Stimulated activated CD8-positive, alpha-beta memory T cell treated with anti-CD3 and anti-CD28 coated beads, Interleukin-12 subunit alpha, Interleukin-12 subunit beta, amount 100 ng/mL, for 4 hours (primary cell): Measurements from ENCODE around the gene ALLC.
"Not testable (repeated sequence)": the region's sequence is repeated elsewhere in the genome, so short reads cannot be mapped to it uniquely, and the experiment has no call there.

ENCODE experiments used
- DNase-seq: peaks from one replicate; pipeline ENCODE4 v3.0.0-alpha.2; 2020; ENCODE audit warnings: low read depth

Gene ALLC

DNA sequence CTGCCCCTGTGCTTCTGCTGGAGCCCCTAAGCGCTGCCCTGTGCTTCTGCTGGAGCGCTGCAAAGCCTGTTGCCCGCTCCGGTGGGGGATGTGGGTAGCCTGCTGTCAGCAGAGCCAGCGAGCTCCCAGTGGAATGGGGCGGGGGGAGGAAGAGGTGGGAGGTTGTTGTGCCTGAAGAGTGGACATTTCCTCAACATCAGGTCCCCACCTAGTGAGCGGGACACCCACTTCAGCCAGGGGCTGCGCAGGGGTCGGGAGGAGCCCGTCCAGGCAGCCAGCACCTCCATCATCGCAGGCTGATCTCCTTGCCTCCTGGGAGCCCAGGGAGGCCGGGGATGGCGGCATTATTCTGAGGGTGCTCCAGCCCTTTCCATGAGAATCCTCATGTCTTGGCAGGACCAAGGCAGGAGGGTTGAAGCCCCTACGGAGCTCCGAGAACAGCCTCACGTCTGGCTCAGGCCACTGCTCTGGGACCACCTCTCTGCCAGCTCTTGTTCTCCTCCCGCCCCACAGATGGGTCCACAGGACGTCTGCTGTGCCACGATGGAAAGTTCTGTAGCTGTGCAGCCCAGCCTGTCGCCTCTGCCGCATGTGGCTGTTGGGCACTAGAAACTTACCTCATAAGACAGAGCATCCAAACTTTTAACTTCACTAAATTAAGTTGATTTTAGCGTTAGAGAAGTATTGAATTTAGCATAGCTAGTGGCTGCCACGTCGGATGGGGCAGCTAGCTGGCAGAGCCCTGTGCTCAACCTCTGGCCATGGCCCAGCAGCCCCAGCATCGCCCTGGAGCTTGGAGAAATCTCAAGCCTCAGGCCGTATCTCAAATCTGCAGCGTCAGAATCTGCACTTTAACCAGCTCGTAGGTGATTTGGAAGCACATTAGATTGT is 1.9 kb upstream of the ALLC start:
- DNase-seq: no peak

DNA sequence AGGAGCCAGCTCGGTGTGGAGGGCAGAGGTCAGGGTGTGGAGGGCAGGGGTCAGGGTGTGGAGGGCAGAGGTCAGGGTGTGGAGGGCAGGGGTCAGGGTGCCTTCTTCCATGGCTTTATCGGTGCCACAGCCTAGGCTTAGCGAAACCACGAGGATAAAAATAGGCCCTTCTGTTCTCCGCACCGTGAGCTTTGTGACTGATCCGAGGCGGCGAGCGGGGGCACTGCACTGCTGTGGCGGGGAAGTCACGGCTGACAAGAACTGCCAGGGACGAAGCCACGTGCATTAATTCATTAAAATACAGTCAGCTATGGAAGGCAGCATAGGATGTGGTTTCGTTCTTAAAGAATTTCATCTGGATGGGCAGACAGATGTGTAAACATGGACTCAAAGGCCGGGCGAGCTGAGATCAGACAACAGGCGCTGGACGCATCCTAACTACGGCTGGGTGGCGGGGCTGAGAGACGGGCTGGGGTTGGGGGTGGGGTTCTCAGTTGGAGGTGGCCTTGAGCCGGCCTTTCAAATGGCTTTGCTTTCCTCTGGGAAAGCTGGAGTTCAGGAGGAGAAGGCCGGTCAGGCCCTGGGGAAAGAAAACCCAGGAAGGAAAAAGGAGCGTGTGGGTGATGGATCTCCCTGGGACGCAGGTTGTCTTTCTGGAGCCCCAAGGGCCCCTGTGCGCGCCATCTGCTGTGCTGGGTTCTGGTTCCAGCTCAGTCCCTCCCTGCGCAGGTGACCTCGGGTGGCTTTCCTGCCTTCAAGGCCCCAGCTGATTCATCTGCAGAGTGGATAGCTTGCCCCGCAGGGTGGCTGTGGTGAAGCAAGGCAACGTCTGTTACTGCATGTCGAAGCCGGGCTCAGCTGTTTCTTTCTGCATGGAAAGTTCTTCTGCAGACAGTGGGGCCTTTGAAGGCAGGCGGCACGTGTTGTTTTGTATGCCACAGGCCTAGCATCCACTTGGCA is 958 bp upstream of the ALLC start:
- no peak for DNase-seq

DNA sequence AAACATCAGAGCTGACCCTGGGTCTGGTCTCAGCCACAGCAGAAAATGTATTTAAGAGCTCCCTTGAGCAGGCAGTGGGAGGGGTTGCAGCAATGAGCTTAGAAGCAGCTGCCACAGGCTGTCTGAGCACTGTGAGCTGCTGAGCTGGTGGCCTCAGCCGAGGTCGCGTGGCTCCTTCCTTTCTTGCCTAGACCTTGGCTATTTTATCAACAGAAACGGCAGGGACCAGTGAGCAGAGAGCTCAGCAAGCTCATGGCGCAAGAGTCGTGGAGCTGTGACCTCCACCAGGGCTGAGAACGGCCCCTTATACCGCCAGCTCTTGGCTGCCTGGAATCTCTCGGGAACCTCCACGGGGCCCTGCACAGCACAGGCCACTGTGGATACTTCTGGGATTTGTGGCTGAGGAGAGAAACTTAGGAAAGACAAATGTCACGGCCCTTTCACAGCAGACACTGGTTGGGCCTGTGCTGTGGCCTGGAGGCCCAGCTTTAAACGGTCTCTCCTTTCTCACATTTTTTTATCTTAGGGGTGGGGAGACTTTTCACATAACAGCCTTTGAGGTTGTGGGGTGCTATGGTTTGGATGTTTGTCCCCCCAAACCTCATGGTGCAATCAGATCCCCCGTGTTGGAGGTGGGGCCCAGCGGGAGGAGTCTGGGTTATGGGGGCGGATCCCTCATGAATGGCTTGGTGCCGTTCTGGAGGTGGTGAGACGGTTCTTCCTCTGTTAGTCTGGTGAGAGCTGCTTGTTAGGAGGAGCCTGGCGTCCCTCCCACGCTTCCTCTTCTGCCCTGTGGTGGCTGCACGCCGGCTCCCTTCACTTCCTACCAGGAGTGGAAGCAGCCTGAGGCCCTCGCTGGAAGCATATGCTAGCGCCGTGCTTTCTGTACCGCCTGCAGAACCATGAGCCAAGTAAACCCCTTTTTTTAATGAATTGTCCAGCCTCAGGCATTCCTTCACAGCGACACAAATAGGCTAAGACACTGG is 1.7 kb downstream of the ALLC start:
- DNase-seq: no peak

DNA sequence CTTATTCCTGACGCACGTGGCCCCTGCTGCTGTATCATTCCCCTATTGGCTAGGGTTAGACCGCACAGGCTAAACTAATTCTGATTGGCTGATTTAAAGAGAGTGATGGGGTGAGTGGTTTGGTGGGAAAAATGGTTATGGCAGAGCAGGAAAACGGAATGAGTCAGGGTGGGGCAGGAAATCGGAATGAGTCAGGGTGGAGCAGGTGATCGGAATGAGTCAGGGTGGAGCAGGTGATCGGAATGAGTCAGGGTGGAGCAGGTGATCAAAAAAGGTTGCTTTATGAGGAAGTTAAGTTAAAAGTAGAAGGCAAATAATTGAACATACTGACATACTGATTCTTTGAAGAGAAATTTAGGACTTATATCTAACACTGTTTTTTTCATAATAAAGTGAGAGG is 2.6 kb downstream of the ALLC start:
- DNase-seq: not testable (repeated sequence)

DNA sequence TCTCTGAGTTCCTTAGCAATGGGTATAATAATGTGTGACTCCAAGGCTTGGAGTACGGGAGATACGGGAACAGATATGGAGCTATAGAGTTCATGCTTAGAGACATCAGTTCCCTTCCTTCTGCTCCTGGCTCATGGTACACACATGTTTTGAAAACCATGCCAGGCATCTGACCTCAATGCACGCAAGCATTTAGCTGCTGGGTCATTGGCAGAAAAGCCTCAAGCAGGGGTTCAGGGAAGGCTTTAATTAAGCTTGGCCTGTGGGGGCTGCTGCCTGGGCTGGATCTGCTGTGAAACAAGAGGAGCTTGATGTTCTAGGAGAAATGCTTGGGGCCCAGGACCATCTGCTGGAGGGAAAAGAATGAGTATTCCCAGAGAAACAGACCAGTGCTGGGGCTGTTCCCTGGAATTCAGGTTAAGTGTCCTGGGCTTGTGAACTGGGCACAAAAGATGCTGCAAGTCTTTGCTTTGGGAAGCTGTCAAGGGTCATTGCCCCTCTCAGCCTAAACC is 3.2 kb downstream of the ALLC start:
- no peak for DNase-seq

DNA sequence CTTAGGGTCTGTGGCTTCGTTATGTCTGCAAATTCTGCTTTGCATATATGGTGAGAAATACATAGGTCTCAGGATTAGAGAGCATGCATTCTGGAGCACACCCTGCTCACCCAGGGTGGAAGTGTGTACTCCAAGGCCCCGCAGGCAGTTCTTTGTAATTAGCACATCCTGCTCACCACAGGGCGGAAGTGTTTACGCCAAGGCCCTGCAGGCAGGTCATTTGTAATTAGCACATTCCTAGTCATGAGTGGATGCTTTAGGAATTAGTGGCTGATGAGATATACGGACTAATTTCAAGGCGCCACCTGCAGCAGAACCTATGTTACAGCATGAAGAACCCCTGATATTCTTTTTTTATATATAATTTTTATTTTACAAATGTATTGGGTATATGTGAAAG is 4.2 kb downstream of the ALLC start:
- no peak for DNase-seq

DNA sequence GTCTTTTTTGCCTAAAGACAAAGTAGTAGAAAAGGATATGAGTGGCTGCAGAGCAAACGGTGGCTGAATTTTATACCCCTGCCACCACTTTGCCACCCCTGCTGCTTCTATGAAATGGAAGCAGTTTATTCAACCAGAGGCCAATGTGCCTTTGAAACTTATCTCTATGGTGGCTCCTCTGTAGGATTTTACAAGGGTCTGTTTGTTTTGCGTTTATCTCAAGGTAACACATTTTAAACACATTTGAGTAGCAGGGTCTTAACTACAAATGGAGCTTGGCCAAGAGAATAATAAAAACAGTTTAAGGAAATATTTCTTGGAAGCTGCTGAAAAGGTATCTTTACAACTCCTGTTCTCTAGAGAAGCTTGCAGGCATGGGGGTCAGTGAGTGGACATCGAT is 6.1 kb downstream of the ALLC start:
- no peak for DNase-seq

DNA sequence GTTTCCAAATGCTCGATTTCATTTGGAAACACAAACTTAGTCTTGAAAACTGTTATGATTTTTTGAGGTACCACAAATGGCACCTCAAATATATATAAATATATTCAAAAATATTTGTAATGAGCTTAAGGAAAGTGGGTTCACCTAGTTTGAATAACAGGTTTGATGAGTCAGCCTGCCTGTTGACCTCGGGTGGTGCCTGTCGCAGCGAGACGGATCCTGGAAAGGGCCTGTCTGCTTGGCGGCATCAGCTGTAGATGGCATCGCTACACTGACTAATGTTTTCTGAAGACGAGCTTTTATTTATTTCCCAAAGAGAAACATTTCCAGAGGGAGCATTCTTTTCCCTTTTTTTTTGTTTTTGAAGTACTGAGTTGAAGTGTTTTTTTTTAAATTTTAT is 6.9 kb downstream of the ALLC start:
- no peak for DNase-seq

DNA sequence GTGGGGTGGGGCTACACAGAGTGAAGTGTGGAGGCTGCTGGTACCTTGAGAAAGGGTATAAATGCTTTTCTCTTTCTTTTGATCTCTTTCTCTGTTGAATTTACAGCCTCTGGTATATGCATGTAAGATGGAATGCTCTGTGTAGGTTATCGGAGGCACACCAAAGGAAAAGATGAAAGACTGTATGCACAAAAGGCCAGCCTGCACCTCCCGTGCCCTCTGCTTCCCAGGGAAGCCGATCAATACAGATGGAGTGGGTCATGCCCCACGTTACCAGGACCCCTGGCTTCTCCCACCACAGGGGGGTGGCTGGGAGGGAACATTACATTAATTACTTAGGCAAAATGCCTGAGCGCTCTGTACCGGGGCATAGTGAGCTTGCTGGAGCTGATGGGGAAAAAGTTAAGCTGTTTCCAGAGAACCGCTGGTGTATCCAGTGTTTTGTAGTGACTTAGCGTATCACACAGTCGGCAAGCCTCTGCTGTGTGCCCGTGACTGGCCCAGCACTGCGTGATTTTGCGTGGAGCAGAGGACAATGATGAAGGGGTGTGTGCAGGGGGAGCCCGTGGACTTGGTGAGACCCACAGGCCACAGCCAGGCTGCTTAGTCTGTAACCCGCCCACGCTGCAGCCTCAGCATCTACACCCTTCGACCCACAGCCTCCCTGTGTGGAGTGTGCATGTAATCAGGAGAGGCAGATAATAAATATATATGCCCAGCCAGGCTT is 8.0 kb downstream of the ALLC start:
- no peak for DNase-seq

DNA sequence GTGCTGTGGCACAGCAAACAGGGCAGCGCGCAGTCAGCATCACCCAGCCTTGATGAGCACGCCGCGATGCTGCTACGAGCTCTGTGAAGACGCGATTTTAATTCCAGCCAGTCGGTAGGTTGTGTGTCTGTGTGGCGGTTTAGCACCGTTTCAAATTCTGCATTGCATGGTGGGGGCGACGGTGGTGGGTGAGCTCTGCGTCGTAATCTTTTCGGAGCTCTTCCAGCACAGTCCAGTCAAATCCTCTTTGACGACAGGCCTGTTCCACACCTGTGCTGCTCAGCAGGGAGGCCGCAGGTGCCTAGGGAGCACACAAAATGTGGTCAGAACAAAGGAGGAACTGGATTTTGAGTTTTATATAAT is 8.6 kb downstream of the ALLC start:
- no peak for DNase-seq

DNA sequence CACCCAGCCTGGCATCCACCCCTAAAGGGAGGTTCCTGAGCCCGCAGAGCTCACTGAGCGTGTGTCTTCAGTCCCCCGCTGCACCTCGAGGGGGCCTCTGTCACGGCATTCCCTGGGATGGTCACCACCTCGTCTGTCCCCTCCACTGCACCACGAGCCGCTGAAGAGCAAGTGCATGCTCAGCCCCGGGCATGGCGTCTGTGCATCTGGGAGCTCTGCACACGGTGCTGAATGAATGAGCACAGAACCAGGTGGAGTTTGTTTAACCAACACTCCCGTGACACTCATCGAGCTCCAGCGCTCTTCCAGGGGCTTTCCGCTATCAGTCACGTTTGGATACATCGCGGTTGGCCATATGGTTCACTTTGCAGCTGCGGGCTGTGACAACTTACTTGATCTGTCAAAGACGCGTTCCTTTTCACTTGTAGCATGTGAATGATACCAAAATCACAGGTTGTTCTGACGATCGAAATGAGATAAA is 9.2 kb downstream of the ALLC start:
- no peak for DNase-seq

DNA sequence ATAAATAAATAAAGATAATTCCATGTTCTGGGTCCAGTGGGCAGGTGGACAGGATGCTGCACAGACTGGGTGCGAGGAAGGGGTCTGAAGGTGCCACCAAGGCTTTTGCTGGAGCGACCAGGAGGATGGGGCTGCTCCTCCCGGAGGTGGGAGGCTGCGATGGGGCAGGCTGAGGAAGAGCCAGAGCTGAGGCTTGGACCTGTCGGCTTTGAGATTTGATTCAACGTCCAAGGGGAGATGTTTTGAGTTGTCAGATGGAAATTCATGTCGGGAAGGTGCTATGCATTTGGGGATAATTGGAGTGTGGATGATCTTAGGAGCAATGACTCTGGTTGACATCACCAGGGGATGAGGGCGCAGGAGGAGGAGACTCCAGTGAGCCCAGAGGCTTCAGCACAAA is 11.7 kb downstream of the ALLC start:
- no peak for DNase-seq

DNA sequence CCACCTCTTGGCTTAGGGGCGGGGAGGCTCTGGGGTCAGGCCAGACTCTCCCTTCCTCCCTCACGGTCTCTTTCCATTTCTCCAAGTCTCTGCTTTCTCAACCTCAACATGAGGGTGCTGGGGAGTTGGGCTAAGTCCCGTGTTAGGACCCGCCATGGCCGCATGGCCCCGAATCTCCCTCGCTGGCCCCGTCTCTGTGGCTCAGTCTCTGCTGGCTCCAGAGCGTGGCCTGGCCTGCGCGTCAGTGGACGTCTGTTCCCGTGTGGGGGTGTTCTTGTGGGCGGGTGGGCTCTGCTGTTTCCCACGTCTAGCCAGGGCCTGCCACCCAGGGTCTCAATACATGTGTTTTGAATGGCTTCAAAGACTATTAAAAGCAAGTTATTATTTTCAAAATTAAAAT is 12.4 kb downstream of the ALLC start:
- DNase-seq: no peak

DNA sequence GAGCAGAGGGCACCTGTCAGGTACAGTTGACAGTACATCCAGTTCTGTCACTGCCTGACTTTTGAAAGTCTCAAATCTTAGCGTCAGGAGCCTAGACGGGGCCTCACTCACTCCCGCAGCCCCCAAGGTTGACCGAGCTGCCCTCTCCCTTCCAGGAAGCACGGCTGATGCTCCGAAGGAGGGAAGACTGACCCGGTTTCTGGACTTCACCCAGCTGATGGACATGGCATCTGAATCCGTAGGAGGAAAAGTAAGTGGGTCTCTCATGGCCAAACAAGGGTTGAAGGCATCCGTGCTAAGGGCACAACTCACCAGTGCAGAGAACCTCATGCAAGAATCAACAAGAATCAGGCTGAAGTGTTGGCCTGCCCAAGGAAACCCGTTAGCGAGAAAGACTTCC is 12.9 kb downstream of the ALLC start:
- DNase-seq: no peak

DNA sequence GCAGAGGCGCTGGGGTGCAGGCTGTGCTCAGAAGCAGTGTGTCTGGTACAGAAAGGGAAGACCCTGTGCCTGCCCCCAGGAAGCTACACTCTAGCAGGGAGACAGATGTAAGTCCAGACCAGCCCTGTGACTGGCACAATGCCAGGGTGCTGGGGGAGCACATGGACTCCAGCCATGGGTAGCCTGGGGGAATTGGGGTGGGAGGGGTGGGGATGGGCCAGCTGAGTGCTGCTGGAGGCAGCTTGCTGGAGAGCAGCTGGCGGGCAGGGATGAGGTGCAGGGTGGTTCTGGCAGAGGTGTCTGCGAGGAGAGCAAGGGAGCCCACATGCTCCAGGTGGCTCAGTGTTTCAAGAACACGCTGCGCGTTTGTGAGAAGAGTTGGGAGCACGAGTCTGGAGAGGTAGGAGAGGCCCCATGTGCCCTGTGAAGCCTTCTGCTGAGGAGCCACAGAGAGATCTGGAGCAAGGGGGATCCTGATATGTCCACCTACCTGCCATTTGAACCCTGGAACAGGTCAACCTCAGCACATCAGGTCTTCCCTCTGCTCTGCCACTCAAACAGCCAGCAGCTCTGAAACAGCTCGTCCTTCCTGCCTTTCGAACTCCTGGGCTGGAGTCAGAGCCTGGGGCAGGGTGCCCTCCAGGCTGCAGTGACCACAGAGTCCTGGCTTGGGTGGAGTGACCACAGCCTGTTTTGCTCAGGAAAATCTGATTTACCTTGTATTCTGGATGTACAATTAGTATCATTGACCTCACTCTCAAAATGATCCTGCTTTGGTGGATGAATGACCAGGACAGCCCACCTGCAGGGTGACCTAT is 15.1 kb downstream of the ALLC start:
- DNase-seq: no peak

DNA sequence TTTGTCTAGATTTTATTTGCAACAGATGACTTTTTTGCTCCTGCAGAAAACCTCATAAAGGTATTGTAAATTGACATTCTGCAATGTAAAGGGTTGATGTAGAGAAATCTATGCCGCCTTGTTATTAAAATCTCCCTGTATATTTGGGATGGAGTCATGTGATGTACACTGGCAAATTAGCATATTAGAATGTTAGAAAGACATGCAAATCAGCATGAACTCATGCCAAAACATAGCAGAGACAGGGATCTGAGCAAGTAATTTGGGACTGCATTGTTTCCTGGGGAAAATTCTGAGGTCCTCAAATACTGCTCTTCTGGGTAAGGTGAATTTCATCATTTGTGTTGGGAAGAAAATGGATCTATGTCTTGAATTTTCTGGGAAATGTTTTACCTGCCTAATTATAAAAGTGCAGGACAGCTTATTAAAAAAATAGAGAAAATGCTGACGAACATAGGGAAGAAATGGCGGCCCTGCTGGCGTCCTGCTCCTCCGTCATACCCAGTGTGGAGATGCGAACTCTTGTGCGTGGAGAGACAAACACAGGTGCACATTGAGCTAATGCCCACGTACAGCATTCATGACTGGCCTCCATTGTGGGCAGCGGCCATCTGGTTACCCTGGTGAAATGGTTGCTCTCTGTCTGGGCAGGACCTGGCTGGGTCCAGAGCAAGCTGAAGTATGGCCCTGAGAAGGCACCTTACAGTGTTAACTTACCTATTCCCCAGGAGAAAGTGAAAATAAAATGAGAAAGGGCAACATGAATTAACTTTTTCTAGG is 16.3 kb downstream of the ALLC start:
- no peak for DNase-seq

DNA sequence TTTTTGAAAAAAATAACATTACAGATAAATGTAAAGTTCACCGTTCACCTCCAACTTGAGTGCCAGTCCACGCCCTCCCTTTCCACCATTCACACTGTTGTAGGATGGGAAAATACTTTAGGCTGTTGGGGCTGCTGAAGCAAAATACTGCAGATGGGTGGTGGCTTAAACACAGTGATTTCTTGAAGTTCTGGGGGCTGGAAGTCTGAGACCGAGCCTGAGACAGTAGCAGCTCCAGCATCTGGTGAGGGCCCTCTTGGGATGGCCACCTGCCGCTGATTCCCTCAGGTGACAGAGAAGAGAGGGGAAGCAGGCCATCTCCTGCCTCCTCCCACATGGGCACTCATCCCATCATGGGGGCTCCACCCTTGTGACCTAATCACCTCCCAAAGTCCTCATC is 17.7 kb downstream of the ALLC start:
- DNase-seq: no peak

DNA sequence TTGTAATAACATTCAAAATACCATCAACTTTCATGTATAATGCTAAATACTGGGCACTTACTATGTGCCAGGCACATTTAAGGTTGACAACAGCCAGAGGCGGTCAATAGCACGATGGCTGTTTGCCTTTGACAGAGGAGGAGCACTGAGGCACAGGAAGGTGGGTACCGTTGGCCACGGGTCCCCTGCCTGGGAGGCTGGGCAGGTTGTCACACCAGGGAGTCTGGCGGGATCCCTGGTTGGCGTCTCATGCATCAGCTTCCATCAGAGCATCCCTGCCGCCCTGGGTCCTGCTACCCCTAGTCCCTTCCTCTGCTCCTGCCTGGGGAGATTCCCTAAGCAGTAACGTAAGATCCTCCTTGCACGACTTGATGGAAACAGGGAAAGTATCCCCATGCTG is 19.4 kb downstream of the ALLC start:
- no peak for DNase-seq

DNA sequence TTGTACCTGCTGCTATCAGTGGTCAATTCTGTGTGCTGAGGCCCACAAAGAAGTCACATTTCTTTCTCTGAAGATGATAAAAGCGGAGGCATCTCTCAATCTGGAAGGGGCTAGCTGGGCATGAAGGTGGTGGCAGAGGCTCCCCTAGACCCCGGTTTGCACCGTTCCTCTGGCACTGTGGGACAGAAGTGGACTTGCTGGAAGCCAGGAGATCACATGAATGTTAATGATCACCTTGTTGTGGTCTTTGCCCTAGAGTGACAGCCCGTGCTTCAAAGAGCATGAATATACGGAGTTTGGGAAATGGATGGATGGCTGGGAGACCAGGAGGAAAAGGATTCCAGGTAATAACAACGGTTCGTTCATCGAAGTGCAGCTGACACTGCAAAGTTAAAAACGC is 20.2 kb downstream of the ALLC start:
- DNase-seq: no peak
